ENCODE data around the gene CD80.
"Not testable (repeated sequence)": the region's sequence is repeated elsewhere in the genome, so short reads cannot be mapped to it uniquely, and the experiment has no call there.

CD80 gene

GRCh38 chr3:119571688-119572087 is 12.3 kb upstream of the CD80 start:
- H3K27ac ChIP-seq (ENCODE audit: poor library complexity, severe bottlenecking): no peak overlapping the region
- DNase-seq (ENCODE audit: low spot score): no peak
- no peak overlapping the region for H3K4me3 ChIP-seq (ENCODE audit: severe bottlenecking)
- ATAC-seq (ENCODE audit: low read depth): no peak
- no peaks in the 10 kb centered on the region for H3K36me3 ChIP-seq (ENCODE audit: low read depth)
- no peak for TF ChIP-seq CTCF (IDR thresholded peaks at IDR 0.05; ENCODE audit: poor library complexity, severe bottlenecking)
- H3K9me3 ChIP-seq (ENCODE audit: severe bottlenecking): no peaks in the 10 kb centered on the region
- H3K27me3 ChIP-seq (ENCODE audit: insufficient read depth, poor library complexity, severe bottlenecking): no peaks in the 10 kb centered on the region
- H3K4me1 ChIP-seq (ENCODE audit: insufficient read depth, poor library complexity, severe bottlenecking): no peaks in the 10 kb centered on the region

GRCh38 chr3:119571230-119571629 is 11.8 kb upstream of the CD80 start:
- Histone ChIP-seq H3K9me3 (ENCODE audit: severe bottlenecking) (no peaks in the 10 kb centered on the region), H3K27ac (ENCODE audit: poor library complexity, severe bottlenecking) (no peak overlapping the region), H3K27me3 (ENCODE audit: insufficient read depth, poor library complexity, severe bottlenecking) (no peaks in the 10 kb centered on the region), H3K36me3 (ENCODE audit: low read depth) (no peaks in the 10 kb centered on the region), H3K4me3 (ENCODE audit: severe bottlenecking) (no peak overlapping the region), H3K4me1 (ENCODE audit: insufficient read depth, poor library complexity, severe bottlenecking) (no peaks in the 10 kb centered on the region)
- TF ChIP-seq CTCF (IDR thresholded peaks at IDR 0.05; ENCODE audit: poor library complexity, severe bottlenecking): no peak
- DNase-seq (ENCODE audit: low spot score) (no peak), ATAC-seq (ENCODE audit: low read depth) (no peak)

GRCh38 chr3:119570229-119570628 is 10.8 kb upstream of the CD80 start:
- DNase-seq (ENCODE audit: low spot score): no peak
- H3K27ac ChIP-seq (ENCODE audit: poor library complexity, severe bottlenecking): no peak overlapping the region

GRCh38 chr3:119569156-119569555 is 9.7 kb upstream of the CD80 start:
- ATAC-seq (ENCODE audit: low read depth) (no peak), DNase-seq (ENCODE audit: low spot score) (no peak)
- no peaks in the 10 kb centered on the region for H3K36me3 ChIP-seq (ENCODE audit: low read depth)
- no peaks in the 10 kb centered on the region for H3K9me3 ChIP-seq (ENCODE audit: severe bottlenecking)
- no peaks in the 10 kb centered on the region for H3K4me1 ChIP-seq (ENCODE audit: insufficient read depth, poor library complexity, severe bottlenecking)
- TF ChIP-seq CTCF (IDR thresholded peaks at IDR 0.05; ENCODE audit: poor library complexity, severe bottlenecking): no peak
- H3K27ac ChIP-seq (ENCODE audit: poor library complexity, severe bottlenecking): no peak overlapping the region
- no peak overlapping the region for H3K4me3 ChIP-seq (ENCODE audit: severe bottlenecking)
- no peaks in the 10 kb centered on the region for H3K27me3 ChIP-seq (ENCODE audit: insufficient read depth, poor library complexity, severe bottlenecking)

More at GRCh38 chr3:119570229-119570628, 10.8 kb upstream of the CD80 start:
- Histone ChIP-seq H3K4me3 (ENCODE audit: severe bottlenecking) (no peak overlapping the region), H3K36me3 (ENCODE audit: low read depth) (no peaks in the 10 kb centered on the region), H3K9me3 (ENCODE audit: severe bottlenecking) (no peaks in the 10 kb centered on the region), H3K27me3 (ENCODE audit: insufficient read depth, poor library complexity, severe bottlenecking) (no peaks in the 10 kb centered on the region), H3K4me1 (ENCODE audit: insufficient read depth, poor library complexity, severe bottlenecking) (no peaks in the 10 kb centered on the region)
- ATAC-seq (ENCODE audit: low read depth): no peak
- no peak for TF ChIP-seq CTCF (IDR thresholded peaks at IDR 0.05; ENCODE audit: poor library complexity, severe bottlenecking)

- H3K9me3 ChIP-seq (ENCODE audit: severe bottlenecking); H3K27me3 ChIP-seq (ENCODE audit: insufficient read depth, poor library complexity, severe bottlenecking); ATAC-seq (ENCODE audit: low read depth); H3K36me3 ChIP-seq (ENCODE audit: low read depth); H3K4me3 ChIP-seq (ENCODE audit: severe bottlenecking); H3K27ac ChIP-seq (ENCODE audit: poor library complexity, severe bottlenecking); H3K4me1 ChIP-seq (ENCODE audit: insufficient read depth, poor library complexity, severe bottlenecking); DNase-seq (ENCODE audit: low spot score): not testable (repeated sequence)
Measured at GRCh38 chr3:119563334-119563733, 3.9 kb upstream of the CD80 start.
